WTC11 (cell line): Measurements from ENCODE around the gene NDST4. TPM values are rescaled to one million over a fixed set of nuclear protein-coding genes. Genes with fewer than 3 reads are reported as not detected.

Experiments
- ATAC-seq: fragments of 200-7000 bp; cut with Tn5 transposase; 2 replicates; pipeline ENCODE4 v1.10.0; 2021; ENCODE audit warnings: mild to moderate bottlenecking, moderate library complexity
- CTCF ChIA-PET: fragments of 300-600 bp; sonication (Branson Sonifier 250); formaldehyde crosslinking; loops from one replicate; lab custom pipeline; 2021; ENCODE audit warnings: antibody characterized with exemption; lab: Charles Lee
- POLR2A ChIA-PET: fragments of 350-600 bp; sonication (Branson Sonifier 250); formaldehyde crosslinking; loops from one replicate; lab custom pipeline; 2021; ENCODE audit warnings: antibody characterized with exemption; lab: Charles Lee
- DNase-seq: peaks from one replicate; pipeline ENCODE4 v3.0.0; 2021; ENCODE audit warnings: low spot score
- H3K27ac Mint-ChIP-seq: 2 replicates; pipeline ENCODE4 v1.8.0; 2021; ENCODE audit warnings: mixed read lengths
- H3K27me3 Mint-ChIP-seq: 2 replicates; pipeline ENCODE4 v1.8.0; 2021; ENCODE audit warnings: low read depth, mild to moderate bottlenecking, moderate library complexity, mixed read lengths
- H3K36me3 Mint-ChIP-seq: 2 replicates; pipeline ENCODE4 v1.8.0; 2021; ENCODE audit warnings: mixed read lengths
- H3K4me1 Mint-ChIP-seq: 2 replicates; pipeline ENCODE4 v1.8.0; 2022; ENCODE audit warnings: mixed read lengths
- H3K4me3 Mint-ChIP-seq: 2 replicates; pipeline ENCODE4 v1.8.0; 2021; ENCODE audit warnings: mild to moderate bottlenecking, moderate library complexity, mixed read lengths
- H3K9me3 Mint-ChIP-seq: 2 replicates; pipeline ENCODE4 v1.8.0; 2021; ENCODE audit warnings: mixed read lengths
- ATF2 ChIP-seq: sonication (generic); formaldehyde crosslinking; IDR thresholded peaks from 2 replicates; pipeline ENCODE4 v1.8.1; 2022; ENCODE audit warnings: low read depth, missing genetic modification reagents, borderline replicate concordance
- CBFB ChIP-seq: sonication (generic); formaldehyde crosslinking; IDR thresholded peaks from 2 replicates; pipeline ENCODE4 v1.8.1; 2022; ENCODE audit warnings: mild to moderate bottlenecking, low read depth, missing genetic modification reagents
- E2F1 ChIP-seq: sonication (generic); formaldehyde crosslinking; IDR thresholded peaks from 2 replicates; pipeline ENCODE4 v1.8.0; 2022; ENCODE audit warnings: mild to moderate bottlenecking, missing genetic modification reagents
- EMX1 ChIP-seq: fragments of 250-450 bp; sonication (Bioruptor Pico); IDR thresholded peaks from 2 replicates; pipeline ENCODE4 v1.8.0; 2021; ENCODE audit warnings: mild to moderate bottlenecking
- ERG ChIP-seq: fragments of 250-450 bp; sonication (Bioruptor Pico); IDR thresholded peaks from 2 replicates; pipeline ENCODE4 v1.8.0; 2021; ENCODE audit warnings: mild to moderate bottlenecking
- ESRRA ChIP-seq: sonication (generic); formaldehyde crosslinking; IDR thresholded peaks from 2 replicates; pipeline ENCODE4 v1.8.1; 2022; ENCODE audit warnings: mild to moderate bottlenecking, missing genetic modification reagents, borderline replicate concordance
- FOXK1 ChIP-seq: sonication (generic); formaldehyde crosslinking; IDR thresholded peaks from 2 replicates; pipeline ENCODE4 v1.8.0; 2022; ENCODE audit warnings: mild to moderate bottlenecking, moderate library complexity, missing genetic modification reagents
- GTF2I ChIP-seq: fragments of 250-450 bp; sonication (Bioruptor Pico); conservative IDR thresholded peaks from 2 replicates; pipeline ENCODE4 v1.4.0; 2021; ENCODE audit warnings: mild to moderate bottlenecking
- IRF2 ChIP-seq: sonication (generic); formaldehyde crosslinking; IDR thresholded peaks from 2 replicates; pipeline ENCODE4 v1.8.0; 2022; ENCODE audit warnings: low read depth, missing genetic modification reagents, borderline replicate concordance
- KAT7 ChIP-seq: sonication (generic); formaldehyde crosslinking; IDR thresholded peaks from 2 replicates; pipeline ENCODE4 v1.8.1; 2023; ENCODE audit warnings: missing genetic modification reagents, mild to moderate bottlenecking, borderline replicate concordance
- NFE2L1 ChIP-seq: sonication (generic); formaldehyde crosslinking; IDR thresholded peaks from 2 replicates; pipeline ENCODE4 v1.8.1; 2023; ENCODE audit warnings: missing genetic modification reagents
- NFYB ChIP-seq: sonication (generic); formaldehyde crosslinking; conservative IDR thresholded peaks from 2 replicates; pipeline ENCODE4 v1.8.0; 2022; ENCODE audit warnings: low read depth, missing genetic modification reagents
- NR3C1 ChIP-seq: sonication (generic); formaldehyde crosslinking; conservative IDR thresholded peaks from 2 replicates; pipeline ENCODE4 v1.8.1; 2023; ENCODE audit warnings: low read depth, mild to moderate bottlenecking, missing genetic modification reagents
- PRDM15 ChIP-seq: sonication (generic); formaldehyde crosslinking; IDR thresholded peaks from 2 replicates; pipeline ENCODE4 v1.8.0; 2022; ENCODE audit warnings: missing genetic modification reagents
- TCF7 ChIP-seq: sonication (generic); formaldehyde crosslinking; IDR thresholded peaks from 2 replicates; pipeline ENCODE4 v1.8.0; 2022; ENCODE audit warnings: mild to moderate bottlenecking, low read depth, missing genetic modification reagents, moderate library complexity
- TEAD4 ChIP-seq: sonication (generic); formaldehyde crosslinking; IDR thresholded peaks from 2 replicates; pipeline ENCODE4 v1.8.0; 2022; ENCODE audit warnings: mild to moderate bottlenecking, missing genetic modification reagents
- TP53 ChIP-seq: sonication (generic); formaldehyde crosslinking; IDR thresholded peaks from 2 replicates; pipeline ENCODE4 v1.8.1; 2023; ENCODE audit warnings: mild to moderate bottlenecking, missing genetic modification reagents
- USF1 ChIP-seq: sonication (generic); formaldehyde crosslinking; IDR thresholded peaks from 2 replicates; pipeline ENCODE4 v1.8.0; 2022; ENCODE audit warnings: mild to moderate bottlenecking, missing genetic modification reagents
- ZBTB43 ChIP-seq: sonication (generic); formaldehyde crosslinking; IDR thresholded peaks from 2 replicates; pipeline ENCODE4 v1.8.1; 2023; ENCODE audit warnings: mild to moderate bottlenecking, missing genetic modification reagents
- ZNF219 ChIP-seq: sonication (generic); formaldehyde crosslinking; IDR thresholded peaks from 2 replicates; pipeline ENCODE4 v1.8.0; 2023; ENCODE audit warnings: missing genetic modification reagents, mild to moderate bottlenecking, borderline replicate concordance
- ZNF263 ChIP-seq: sonication (generic); formaldehyde crosslinking; IDR thresholded peaks from 2 replicates; pipeline ENCODE4 v1.8.1; 2022; ENCODE audit warnings: low read depth, mild to moderate bottlenecking, moderate library complexity, missing genetic modification reagents
- ZNF317 ChIP-seq: sonication (generic); formaldehyde crosslinking; IDR thresholded peaks from 2 replicates; pipeline ENCODE4 v1.8.1; 2023; ENCODE audit warnings: low read depth, mild to moderate bottlenecking, moderate library complexity, missing genetic modification reagents, borderline replicate concordance
- ZNF423 ChIP-seq: fragments of 250-450 bp; sonication (Bioruptor Pico); IDR thresholded peaks from 2 replicates; pipeline ENCODE4 v2.1.2; 2022; ENCODE audit warnings: mild to moderate bottlenecking, moderate library complexity
- ZSCAN18 ChIP-seq: fragments of 250-450 bp; sonication (Bioruptor Pico); IDR thresholded peaks from 2 replicates; pipeline ENCODE4 v2.1.2; 2022; ENCODE audit warnings: mild to moderate bottlenecking, moderate library complexity
- total RNA-seq: library from RNA; stranded (reverse); gene quantifications from 3 replicates; pipeline ENCODE4 v1.2.3, GENCODE V29; 2021

Gene NDST4
- total RNA-seq, 1 experiment from 2014 or later: not detected

- CTCF ChIA-PET: no interaction called here
- DNase-seq (no peak), ATAC-seq (no peak)
- Mint-ChIP-seq H3K4me1 (no peaks in the 10 kb centered on the region), H3K9me3 (peaks cover 25% of the 10 kb centered on the region), H3K27me3 (no peaks in the 10 kb centered on the region)
- POLR2A ChIA-PET: no interaction called here
- no peak for TF ChIP-seq CBFB (CRISPR knock-in tag)
- no peak for TF ChIP-seq TEAD4 (CRISPR knock-in tag)
- no peak for TF ChIP-seq NR3C1
- no peak for TF ChIP-seq GTF2I (CRISPR knock-in tag)
- no peak for TF ChIP-seq ERG (CRISPR knock-in tag)
- no peak for TF ChIP-seq IRF2 (CRISPR knock-in tag)
- TF ChIP-seq ZNF423 (CRISPR knock-in tag): no peak
- TF ChIP-seq ZNF317 (CRISPR knock-in tag): no peak
- TF ChIP-seq TP53 (CRISPR knock-in tag): no peak
- TF ChIP-seq USF1: no peak
- TF ChIP-seq NFE2L1 (CRISPR knock-in tag): no peak
- TF ChIP-seq, all 79 proteins: peak for 0
- Mint-ChIP-seq H3K36me3 (peaks cover 24% of the 10 kb centered on the region), H3K4me3 (no peak overlapping the region), H3K27ac (no peak overlapping the region)
Observed at GRCh38 chr4:115082633-115083032, 30.8 kb downstream of the NDST4 start.

GRCh38 chr4:115076691-115077090 is 36.7 kb downstream of the NDST4 start:
- Mint-ChIP-seq H3K4me3 (no peak overlapping the region), H3K27me3 (no peaks in the 10 kb centered on the region), H3K27ac (no peak overlapping the region), H3K4me1 (no peaks in the 10 kb centered on the region), H3K9me3 (no peaks in the 10 kb centered on the region), H3K36me3 (no peaks in the 10 kb centered on the region)
- ATAC-seq (no peak), DNase-seq (no peak)
- ChIA-PET POLR2A (no interaction called here), CTCF (no interaction called here)
- TF ChIP-seq EMX1 (no peak), IRF2 (CRISPR knock-in tag) (no peak), ESRRA (CRISPR knock-in tag) (no peak), ATF2 (CRISPR knock-in tag) (no peak), ZSCAN18 (no peak), ZNF219 (CRISPR knock-in tag) (no peak), ZBTB43 (CRISPR knock-in tag) (no peak), PRDM15 (CRISPR knock-in tag) (no peak), NFE2L1 (CRISPR knock-in tag) (no peak), ZNF263 (CRISPR knock-in tag) (no peak), TCF7 (CRISPR knock-in tag) (no peak), KAT7 (CRISPR knock-in tag) (no peak), E2F1 (no peak), NFYB (no peak), FOXK1 (CRISPR knock-in tag) (no peak), ERG (CRISPR knock-in tag) (no peak)
